ENCODE results near the gene TANGO6.
"Not testable (repeated sequence)": the region's sequence is repeated elsewhere in the genome, so short reads cannot be mapped to it uniquely, and the experiment has no call there.

TANGO6 gene

DNA sequence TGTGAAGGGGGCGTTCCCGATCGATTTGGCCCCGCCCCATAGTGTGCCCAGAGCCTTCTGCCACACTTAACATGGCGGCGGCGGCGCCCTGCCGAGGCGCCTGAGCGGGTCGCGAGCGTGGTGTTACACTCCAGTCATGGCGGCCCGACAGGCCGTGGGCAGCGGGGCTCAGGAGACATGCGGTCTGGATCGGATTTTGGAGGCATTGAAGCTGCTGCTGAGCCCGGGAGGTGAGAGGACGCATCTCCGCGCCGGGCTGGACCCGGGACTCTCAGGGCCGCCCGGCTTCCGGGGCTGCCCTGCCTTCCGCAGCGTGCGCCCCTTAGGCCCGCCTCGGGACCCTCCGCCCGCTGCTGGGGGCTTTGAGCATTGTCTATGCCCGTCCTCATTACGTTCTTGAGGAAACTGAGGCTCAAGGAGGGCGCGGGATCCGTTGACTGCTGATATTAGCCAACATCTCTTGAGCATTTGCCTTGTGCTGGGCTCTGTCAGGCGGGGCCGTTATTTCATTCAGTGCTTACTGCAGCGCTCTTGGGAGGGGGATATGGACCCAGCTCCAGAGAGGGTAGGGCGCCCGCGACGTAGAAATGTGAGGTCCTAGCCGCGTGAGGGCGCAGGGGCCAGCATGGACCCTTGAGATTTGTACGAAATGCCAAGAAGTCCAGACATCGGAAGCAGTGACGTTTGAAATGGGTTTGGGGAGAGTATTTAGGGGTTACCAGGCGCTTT lies at the start of gene TANGO6:
TSS of gene TANGO6 (plus strand) at position 50 of the 729 bp plus-strand sequence. CDS start at position 137, 87 bp downstream.
- peak; percentile 86 for DNase-seq

DNA sequence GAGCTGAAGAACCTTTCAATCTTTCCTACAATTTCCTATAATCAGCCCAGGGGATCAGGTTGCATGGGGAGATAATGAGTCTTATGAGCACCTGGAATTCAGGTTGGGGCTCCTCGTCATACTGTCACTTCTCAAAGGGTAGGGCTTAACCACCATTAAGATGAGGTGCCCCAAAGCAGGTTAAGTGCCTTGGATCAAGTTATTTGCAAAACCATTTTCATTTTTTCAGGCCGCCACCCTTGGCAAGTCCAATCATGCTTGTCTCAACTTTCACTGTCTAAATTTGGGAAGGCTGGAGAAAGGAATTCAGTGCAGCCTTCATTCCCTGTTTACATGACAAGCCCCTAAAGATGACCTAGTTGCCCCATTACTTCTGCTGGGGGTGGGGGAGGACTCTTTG lies 44.9 kb upstream of the TANGO6 start:
- DNase-seq, result no peak

DNA sequence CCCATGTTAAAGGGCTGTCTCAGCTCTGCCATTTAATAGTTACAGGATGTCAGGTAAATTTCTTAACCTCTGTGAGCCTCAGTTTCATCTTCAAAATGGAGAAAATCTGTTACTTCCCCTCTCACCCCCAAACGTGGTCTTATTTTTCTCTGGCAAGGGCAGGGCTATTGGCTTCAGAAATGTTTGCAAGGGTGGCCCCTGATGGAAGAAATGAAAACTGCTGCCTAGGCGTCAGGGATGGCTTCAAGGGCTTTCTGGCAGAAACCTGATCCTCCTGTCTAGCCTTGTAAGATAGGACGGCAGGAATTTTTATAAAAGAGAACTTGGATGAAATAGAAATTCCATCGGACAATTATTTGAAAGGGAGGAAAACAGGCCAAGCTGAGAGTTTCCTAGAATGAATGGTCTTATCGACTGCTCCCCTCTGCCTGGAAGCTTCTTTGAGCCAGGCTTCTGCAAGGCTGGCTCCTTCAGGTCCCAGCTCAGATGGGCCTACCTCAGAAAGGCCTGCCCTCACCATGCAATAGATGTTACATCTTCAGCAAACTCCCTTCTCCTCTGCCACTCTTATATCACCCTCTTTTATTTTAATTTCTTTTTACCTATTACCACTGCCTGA lies 43.0 kb upstream of the TANGO6 start:
- DNase-seq, result no peak

DNA sequence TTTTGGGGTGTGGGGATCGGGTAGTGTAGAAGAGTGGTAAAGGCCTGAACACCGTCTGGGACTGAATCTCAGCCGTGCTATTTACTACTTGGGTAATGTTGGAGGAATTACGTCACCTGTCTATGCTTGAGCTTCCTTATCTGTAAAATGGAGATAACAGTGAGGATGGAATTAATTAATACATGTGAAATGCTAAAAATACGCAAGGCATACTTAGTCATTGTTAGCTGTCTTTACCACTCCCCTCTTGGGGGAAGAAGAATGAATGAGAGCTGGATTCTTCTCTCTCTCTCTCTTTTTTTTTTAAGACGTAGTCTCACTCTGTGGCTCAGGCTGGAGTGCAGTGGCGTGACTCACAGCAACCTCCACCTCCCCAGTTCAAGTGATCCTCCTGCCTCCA lies 41.1 kb upstream of the TANGO6 start:
- no peak for DNase-seq

DNA sequence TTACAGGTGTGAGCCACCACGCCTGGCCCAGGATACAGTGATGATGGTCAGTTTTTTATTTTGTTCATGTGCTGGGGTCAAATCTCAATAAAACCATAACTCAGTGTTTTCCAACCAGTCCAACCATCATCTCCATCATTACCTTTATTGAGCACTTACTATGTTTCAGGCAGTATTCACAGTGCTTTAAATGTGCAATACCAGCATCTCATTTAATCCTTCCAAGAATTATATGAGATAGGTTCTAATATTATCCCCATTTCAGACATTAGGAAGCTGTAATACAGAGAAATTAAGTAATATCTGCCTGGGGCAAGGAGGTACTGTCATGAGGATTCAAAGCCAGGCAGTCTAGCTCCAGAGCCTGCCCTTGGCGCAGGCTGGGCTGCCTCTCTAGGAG lies 36.9 kb upstream of the TANGO6 start:
- DNase-seq, result no peak

DNA sequence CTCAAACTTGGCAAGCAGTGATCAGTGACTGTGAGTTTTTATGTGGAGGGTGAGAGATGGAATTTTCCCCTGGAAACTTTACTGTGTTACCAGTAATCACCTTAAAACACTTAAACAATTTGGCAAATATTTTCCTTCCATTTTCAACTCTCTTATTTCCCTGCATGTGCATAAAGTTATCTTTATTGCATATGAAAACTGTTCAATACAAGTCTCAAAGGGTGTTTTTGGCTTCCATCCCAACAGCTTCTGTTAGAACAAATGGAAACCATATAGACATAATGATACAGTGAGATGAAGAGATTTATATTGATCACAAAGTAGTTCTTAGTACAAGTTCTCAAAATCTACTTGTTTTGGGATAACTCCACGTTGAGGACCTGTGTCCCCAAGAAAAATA lies 36.4 kb upstream of the TANGO6 start:
- no peak for DNase-seq

DNA sequence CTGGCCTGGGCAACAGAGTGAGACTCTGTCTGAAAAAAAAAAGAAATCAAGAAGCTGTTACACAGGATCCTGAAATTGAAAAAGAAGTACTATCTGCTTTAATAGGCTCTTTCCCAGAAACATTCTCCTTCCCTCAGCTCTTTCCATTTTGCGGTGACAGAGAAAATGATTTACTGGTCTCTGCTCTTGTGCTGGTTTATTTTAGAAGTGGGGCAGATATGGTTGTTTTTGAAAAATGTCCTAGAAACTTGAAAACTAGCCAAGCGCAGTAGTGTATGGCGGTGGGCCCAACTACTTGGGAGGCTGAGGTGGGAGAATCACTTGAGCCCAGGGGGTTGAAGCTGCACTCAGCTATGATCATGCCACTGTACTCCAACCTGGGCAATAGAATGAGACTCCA lies 28.8 kb upstream of the TANGO6 start:
- no peak for DNase-seq

DNA sequence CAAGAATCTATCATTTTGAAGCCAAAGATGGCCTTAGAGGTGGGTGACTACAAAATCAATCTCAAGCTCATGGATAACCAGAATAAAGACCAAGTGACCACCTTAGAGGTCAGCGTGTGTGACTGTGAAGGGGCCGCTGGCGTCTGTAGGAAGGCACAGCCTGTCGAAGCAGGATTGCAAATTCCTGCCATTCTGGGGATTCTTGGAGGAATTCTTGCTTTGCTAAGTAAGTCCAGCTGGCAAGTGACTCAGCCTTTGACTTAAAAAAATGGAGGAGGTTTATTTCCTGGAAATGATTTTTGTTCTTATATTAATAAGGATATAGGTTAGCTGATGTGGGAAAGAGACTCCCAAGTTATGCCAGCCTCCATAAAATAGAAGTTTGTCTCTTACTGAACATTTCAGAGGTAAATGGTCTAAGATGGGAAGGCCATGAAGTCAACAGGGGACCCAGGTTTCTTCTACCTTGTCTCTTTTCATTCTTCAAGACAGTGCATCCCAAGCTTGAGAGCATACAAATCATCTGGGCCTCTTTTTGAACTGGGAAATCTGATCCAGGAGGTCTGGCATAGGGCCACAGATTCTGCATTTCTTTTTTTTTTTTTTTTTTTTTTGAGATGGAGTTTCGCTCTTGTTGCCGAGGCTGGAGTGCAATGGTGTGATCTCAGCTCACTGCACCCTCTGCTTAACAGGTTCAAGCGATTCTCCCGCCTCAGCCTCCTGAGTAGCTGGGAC lies 19.8 kb upstream of the TANGO6 start:
- no peak for DNase-seq

DNA sequence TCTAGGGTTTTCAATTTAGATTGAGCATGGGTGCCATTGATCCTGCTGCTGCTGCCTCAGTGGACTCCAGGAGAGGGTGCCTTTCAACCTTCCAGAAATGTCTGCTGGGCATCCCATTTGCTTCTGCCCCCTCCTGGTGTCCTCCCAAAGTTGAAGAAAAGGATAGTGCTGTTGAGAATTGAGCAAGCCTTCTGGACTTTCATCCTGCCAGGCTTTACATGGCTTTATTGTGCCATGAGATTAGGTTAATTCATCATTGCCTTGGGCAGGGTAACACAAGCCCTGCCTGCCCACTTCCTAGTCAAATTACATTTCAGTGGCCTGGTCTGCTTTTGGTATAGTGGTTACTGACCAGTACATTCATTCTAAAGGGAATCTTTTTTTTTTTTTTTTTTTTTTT lies 17.9 kb upstream of the TANGO6 start:
- DNase-seq, result no peak

DNA sequence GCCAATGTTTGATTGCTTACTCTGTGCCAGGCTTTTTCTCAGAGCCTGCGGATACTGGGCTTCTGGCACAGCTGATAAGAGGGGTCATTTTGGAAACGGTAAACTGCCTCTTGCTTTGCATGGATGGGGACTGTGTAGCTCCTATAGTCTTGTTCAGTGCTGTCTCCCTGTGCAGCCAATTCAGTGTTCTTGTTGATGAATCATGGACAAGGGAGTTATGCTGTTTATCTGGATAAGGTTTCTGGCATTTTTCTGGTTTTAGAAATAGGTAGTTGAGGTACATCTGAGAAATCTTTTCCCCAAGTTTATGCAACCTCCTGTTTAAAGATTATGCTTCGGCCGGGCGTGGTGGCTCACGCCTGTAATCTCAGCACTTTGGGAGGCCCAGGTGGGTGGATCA lies 16.7 kb upstream of the TANGO6 start:
- DNase-seq, result no peak

DNA sequence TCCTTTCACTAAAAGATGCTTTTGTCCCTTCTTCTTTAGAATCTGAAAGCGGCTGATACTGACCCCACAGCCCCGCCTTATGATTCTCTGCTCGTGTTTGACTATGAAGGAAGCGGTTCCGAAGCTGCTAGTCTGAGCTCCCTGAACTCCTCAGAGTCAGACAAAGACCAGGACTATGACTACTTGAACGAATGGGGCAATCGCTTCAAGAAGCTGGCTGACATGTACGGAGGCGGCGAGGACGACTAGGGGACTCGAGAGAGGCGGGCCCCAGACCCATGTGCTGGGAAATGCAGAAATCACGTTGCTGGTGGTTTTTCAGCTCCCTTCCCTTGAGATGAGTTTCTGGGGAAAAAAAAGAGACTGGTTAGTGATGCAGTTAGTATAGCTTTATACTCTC lies 10.1 kb upstream of the TANGO6 start:
- DNase-seq, result no peak

DNA sequence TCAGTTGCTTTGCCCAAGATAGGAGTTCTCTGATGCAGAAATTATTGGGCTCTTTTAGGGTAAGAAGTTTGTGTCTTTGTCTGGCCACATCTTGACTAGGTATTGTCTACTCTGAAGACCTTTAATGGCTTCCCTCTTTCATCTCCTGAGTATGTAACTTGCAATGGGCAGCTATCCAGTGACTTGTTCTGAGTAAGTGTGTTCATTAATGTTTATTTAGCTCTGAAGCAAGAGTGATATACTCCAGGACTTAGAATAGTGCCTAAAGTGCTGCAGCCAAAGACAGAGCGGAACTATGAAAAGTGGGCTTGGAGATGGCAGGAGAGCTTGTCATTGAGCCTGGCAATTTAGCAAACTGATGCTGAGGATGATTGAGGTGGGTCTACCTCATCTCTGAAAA lies 8.8 kb upstream of the TANGO6 start:
- no peak for DNase-seq

DNA sequence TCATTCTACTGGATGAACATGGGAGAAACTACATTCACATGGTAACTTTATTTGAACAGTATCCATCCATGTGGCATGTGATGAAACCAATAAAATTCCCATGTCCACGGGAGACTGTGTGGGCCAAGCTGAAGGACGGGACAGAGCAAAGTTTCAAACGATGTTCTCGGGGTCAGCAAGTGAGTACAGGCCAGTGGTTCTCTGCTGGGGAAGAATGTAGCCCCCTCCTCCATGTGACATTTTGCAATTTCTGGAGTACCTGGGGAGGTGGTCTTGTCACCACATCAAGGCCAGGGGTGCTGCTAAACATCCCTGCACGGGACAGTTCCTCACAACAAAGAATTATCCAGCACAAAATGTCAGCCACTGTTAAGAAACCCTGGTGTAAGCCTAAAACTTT lies 7.4 kb upstream of the TANGO6 start:
- DNase-seq, result no peak

DNA sequence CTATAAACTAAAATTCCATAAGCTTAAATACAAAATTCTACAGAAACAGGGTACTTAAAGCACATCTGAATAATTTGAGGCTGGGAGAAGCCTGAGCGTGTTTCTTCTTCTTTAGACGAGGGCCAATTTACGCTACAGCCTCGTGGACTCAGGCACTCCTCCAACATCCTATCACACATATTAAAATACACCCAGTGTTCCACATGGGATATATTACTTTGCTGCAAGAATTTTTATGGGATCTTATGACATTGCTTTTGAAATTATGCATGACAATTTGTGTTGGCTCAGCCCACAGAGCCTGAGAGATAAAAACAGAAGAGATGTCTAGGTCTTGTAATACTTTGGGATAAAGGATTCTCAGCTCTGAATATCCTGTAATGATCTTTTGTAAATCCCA lies 3.5 kb upstream of the TANGO6 start:
- no peak for DNase-seq

DNA sequence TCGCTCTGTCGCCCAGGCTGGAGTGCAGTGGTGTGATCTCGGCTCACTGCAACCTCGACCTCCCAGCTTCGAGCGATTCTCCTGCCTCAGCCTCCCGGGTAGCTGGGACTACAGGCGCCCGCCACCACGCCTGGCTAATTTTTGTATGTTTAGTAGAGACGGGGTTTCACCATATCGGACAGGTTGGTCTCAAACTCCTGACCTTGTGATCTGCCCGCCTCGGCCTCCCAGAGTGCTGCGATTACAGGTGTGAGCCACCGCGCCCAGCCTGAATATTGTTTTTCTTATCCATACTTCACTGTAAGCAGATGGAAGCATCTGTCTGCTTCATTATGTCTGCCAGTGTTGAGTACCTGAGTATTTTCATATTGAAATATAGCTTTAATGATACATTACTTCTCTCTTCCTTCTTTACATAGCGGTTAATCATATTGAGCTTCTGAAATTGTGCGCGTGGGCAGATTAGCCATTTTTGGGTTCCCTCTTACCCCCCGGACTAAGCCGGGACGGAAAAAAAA lies 308 bp upstream of the TANGO6 start:
- DNase-seq, result not testable (repeated sequence)

DNA sequence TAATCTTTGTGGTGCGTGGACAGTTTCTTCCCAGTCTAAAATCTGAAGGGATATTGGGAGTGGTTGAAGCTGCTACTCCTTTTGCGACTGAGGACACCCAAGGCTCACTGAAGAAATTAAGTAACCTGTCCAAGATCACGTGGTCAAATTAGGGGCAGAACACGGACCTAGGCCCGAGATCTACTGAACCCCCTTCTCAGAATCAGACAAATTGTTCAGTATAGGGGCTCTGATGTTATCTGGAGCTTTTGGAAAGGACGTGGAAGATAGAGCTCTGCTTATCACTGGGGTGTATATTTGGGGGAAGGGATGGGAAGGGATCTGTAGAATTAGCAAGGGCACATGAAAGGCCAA lies 857 bp downstream of the TANGO6 start:
- DNase-seq, result no peak

DNA sequence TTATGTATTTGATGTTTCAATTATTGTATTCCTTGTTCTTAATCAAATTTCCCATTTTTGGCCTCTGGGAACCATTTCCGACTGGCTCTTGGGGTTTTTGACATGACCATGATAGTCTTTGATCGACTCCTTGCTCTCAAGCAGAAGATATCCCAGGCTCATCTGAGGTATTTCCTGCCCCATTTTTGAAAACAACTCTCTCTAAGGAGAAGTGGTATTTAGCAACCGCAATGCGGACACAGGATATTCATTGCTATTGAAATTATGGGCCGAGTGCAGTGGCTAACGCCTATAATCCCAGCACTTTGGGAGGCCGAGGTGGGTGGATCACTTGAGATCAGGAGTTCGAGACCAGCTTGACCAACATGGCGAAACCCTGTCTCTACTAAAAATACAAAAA lies 5.5 kb downstream of the TANGO6 start:
- DNase-seq, result no peak

DNA sequence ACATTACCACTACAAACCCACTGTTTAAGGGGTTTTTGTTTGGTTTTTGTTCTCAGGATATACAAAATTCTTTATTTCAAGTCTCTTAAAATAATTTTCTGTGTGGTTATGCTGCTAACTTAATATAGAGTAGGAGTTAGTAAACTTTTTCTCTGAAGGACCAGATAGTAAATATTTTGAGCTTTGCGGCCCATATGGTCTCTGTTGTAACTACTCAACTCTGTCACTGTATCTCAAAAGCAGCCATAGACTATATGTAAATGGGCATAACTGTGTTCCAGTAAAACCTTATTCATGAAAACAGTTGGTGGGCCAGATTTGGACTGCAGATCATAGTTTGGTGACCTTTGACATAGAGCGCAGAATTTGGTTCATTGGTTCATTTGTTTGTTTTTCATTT lies 7.2 kb downstream of the TANGO6 start:
- no peak for DNase-seq

DNA sequence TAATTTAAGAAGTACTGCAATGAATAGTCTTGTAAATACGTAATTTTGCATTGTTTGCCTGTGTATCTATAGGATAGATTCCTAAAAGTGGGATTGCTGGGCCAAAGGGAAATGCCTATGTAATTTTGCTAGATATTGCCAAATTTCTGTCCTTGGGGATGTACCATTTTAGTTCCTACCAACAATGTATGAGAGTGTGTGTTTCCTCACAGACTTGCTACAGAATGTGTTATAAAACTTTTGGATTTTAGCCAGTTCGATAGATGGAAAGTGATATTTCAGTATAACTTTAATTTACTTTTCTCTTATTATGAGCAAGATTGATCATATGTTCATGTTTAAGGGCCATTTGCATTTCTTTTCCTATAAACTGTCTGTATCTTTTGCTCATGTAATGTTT lies 8.3 kb downstream of the TANGO6 start:
- DNase-seq, result no peak

DNA sequence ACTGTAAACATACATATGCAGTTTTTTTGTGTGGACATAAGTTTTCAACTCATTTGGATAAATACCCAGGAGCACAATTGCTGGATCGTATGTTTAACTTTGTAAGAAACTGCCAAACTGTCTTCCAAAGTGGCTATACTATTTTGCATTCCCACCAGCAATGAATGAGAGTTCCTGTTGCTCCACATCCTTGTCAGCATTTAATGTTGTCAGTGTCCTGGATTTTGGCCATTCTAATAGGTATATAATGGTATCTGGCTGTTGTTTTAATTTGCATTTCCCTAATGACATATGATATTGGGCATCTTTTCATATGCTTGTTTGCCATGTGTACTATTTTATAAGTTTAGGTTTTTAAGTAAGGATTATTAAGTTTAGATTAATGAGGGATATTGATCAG lies 14.1 kb downstream of the TANGO6 start:
- DNase-seq, result no peak

DNA sequence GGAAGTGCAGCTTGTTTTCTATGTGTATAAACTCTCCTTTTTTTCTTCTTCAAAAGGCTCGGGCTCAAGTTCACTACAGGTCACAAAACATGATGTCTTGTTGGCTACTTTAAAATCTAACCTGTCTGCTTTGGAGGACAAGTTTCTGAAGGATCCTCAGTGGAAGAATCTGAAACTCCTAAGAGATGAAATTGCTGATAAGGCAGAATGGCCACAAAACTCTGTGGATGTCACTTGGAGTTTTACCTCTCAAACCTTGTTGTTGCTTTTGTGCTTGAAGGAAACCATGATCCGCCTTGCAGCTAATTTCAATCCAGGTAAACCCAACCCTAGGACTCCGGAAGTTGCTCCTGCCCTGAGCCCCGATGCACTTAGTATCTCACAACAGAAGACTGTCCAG lies 16.5 kb downstream of the TANGO6 start:
- no peak for DNase-seq

DNA sequence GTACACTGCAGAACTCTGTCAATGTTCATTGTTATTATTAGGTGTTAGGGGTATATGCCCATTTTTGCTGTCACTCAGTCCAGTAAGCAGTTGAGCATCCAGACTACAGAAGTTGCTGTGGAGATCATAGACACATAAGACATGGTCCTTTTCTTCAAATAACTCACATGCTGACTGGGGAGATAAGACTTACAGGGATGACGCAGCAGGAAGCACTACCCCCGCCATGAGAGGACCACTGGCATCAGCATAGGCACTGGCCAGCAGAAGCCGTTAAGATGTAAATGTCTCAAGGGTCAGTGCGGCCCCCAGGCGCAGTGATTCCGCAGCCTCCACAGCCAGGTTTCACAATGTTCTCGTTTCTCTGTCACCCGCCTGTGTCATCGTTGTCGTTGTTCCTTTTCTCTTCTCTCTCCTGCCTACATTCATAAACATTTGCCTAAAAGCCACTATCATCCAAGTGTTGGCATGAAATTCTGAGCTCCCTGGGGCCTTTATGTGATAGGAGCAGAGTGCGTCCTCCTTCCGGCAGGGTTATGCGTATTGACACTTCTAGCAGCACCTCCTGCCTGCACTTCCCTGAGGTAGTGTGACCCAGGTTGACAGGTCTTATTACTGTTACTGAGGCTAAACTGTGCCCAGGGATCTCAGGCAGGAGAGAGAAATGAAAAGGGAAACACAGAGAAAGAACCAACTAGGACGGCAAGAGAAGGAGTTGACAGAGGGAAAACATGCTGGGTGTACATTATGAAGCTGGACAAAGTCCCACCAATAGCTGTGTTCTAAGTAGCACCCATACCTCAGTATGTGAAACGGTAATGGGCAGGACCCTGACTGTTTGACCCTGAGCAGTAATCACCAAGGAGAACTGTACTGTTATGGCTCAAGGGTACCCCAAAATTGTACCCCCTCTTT lies 17.9 kb downstream of the TANGO6 start:
- no peak for DNase-seq

DNA sequence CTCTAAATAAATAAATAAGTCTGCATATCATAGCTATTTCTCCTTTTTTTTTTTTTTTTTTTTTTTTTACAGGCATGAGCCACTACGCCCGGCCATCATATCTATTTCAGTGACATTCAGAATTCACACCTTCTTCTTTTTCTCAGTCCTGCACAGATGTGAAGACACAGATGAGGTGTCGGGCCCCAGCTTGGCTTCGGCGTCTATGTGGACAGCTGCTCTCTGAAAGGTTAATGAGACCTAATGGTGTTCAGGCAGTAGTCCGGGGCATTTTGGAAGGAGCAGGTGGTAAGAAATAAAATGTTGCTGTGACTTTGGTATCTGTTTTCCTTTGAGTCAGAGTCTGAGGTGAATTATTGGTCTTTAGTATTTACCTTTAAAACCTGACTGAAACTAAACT lies 23.6 kb downstream of the TANGO6 start:
- no peak for DNase-seq
